GM04503 (cell line): ENCODE data around the gene DCAF5.
"Not testable (repeated sequence)": the region's sequence is repeated elsewhere in the genome, so short reads cannot be mapped to it uniquely, and the experiment has no call there.

Experiments
- DNase-seq: peaks from one replicate; pipeline ENCODE4 v3.0.0-alpha.2; 2012; ENCODE audit warnings: low read depth

DCAF5 gene

DNA sequence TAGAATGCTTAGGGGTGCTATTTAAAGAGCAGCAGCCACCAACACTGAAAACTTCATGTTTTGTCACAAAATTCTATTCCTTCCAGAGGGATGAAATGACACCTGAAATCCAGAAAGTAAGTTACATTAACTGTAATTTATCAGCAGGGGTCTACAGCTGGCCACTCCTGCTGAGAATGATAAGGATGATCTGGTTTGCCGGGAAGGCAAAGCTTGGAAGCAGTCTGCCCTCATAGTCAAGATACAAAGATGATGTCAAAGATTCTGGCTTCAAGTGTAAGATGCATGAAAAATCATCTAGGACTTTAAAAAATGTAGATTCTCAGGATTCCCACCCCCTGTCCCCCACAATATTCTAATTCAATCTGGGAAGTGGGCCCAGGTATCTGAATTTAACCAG lies 58.4 kb downstream of the DCAF5 start:
- no peak for DNase-seq

DNA sequence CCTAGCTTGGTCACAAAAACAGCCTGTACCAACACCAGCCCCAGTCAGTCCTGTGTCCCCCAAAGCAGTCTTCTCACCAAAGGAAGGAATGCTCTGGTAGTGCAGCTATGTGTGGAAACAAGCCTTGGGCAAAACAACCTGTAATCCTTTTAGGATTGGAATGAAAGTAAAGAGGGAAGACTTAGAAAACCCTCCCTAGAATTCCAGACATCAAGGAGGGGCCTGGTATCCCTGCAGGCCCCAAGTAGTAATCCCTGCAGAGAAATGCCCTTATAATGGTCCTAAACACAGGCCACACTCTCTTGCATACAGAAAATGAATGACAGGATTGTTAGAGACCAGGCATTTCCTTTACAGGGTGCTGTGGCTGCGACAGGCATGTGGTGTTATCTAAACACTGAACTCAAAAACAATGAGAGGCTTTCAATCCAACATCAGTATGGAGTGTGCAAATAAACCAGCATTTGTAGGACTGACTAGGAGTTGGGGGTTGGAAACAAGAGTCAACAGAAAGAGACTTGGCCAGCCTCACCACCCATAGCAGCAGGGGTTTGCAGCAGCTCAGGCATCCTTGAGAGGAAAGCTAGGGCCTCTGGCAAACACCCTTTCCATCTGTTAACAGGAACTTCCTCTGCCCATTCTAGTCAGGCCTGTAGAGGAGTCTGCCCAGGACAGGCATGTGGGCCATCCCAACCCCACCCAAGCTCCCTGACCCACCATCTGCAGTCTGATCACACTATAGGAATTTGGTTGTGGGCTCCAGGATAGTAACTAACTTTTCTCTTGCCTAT lies 59.1 kb downstream of the DCAF5 start:
- no peak for DNase-seq

DNA sequence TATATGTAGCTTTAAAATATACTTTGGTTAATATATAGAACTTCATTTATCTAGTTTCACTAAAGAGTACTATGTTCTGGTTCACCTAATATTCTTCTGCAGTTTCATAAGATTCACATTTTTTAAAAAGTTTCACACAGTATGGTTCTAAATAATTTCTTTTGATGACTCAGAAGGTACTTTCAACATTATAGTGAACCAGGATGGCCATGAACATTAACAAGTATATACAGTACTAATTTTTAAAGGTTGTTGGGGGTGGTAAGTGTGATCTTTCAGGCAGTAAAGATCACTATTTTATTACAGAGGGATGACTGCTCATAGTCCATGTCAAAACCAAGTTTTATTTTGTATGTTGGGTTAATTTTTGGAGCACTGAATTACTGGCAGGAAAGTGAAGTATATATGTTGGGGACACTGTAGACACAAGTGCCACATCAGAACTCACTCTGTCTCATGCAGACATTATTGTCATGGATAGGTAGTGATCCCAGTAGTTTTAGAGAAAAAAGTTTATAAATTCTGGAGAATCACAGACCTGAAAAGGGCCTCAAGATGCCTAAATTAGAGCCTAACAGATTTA lies 60.0 kb downstream of the DCAF5 start:
- DNase-seq: no peak

DNA sequence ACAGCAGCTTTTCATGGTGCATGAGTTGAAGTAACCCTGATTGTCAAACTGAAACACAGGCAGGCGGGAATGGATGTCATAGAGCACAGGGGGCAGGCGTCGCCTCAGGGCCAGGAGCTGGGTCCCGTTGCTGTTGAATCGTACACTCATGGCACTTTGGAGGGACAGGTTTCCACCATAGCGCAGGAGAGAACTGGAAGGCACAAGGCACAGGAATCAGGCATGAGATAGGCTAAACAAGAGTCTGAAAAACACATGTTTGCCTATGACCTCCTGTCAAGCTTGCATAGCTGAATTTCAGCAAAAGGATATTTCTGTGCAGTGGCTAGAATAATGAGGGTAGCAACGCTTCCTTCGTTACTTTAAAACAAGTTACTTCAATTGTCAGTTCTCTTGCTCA lies 61.2 kb downstream of the DCAF5 start:
- DNase-seq: no peak

DNA sequence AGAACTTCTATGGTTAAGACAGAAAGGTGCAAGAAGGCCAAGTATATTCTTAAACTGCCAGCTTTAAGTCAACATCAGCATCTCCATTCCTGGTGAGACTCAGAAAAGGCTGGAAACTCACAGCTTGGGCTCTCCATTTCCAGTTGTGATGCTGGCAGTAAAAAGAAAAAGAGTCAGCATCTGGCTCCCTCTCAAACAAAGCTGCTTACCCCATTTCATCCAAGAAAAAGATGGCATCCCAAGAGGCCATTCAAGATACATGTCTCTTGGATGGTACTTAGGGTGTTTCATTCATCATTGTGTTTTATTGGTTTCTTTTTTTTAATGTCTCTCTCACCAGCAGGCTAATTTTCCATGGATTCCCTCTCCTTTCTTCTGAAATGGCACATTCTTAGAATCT lies 61.9 kb downstream of the DCAF5 start:
- no peak for DNase-seq

DNA sequence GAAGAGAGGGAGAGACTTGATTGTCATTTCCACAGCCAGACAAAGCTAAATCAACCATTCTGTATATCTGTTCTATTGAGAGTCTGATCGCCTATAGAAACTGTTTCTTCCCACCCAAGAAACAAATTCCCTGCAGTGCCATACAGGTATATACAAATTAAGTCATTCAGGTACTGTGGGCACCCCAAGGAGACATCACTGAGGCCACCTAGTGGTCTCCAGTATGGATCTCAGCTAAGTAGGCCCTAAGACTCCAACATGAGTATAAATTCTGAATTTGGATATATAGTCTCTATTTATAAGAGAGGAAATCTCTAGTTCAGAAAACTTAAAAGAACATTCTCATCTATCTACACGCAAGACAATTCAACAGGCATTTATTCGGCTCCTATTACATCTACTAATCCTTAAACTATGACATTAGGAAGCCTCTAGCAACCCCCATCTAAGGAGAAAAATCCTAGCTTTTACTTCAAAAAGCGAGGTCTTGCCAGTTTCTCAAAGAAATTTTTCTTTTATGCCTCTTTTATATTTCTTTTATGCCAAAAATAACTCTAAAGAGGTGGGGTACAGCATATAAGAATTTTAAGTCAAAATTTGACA lies 62.6 kb downstream of the DCAF5 start:
- DNase-seq: no peak

DNA sequence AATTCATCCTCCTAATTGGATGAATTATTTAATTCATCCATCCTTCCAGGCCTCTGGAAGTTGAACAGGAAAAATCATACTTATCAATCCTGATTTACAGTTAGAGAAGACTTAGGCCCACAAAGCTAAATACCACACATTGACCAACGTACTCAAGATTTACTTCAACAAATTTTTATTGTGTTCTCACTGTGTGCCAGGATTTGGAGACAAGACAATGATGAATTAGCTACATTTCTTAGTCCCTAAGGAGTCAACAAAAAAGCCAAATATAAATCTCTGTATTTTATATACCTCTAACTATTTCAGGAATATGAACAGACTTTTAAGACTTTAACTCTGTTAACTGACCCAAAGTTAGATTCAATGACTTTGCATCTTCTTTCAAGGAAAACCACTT lies 63.9 kb downstream of the DCAF5 start:
- no peak for DNase-seq

DNA sequence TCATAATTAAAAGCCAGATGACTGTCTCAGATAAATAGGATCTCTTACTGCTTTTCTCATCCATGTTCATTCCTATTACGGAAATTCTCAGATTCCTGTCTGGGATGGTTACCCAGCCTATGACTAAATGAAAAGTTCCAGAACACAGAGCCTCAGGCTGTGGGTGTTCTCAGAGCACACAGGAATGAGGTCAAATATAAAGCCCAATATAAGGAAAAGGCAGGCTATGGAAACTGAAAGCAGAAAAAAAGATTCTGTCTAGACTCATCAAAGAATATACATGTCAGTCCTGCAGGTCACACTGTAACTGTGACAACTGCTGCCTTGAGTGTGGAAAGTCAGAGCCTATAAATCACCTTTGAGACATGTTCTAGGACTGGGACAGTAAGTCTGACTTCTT lies 64.3 kb downstream of the DCAF5 start:
- DNase-seq: peak; percentile 56

DNA sequence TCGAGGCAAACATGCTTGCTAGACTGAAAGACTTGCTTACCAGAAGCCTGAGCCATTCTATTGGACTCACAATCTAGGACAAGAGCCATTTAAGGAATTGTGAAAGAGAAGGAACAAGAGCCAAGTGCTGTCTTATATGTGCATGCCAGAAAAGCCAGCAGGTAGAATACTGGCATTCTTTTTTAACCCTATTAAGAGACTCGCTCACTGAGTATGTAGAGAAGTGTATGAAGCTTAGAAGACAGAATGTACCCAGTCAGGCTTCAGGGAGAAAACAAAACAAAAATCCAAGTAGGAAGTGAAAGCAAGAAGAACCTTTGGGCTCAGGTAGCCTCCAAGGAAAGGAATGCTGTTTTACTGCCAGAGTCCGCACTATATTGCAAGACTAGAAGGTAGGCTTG lies 65.9 kb downstream of the DCAF5 start:
- no peak for DNase-seq

DNA sequence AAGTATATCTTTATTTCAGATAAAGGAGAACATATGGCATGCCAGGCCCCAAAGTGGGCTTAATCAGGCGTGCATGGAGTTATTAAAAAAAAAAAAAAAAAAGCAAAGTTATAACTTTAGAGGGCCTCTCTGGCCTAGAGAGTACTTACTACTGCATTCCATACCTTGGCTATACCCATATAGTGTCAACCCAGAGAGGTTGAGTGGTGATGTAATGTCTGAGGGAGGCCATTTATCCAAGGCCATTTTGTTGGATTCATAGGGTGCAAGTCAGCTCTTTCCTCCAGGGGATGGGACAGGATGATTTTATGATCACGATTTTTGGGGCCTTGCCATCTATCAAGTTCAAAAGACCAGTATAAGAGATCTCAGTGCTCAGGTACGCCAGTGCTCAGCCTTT lies 66.4 kb downstream of the DCAF5 start:
- no peak for DNase-seq

DNA sequence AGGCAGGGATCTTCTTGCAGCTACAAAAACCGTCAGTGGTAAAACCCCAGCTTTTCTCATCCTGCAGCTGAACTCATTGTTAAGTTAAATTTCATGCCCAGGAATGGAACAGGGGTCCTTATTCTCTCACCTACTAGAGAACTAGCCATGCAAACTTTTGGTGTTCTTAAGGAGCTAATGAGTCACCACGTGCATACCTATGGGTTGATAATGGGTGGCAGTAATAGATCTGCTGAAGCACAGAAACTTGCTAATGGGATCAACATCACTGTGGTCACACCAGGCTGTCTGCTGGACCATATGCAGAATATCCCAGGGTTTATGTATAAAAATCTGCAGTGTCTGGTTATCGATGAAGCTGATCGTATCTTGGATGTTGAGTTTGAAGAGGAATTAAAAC lies 68.9 kb downstream of the DCAF5 start:
- DNase-seq: no peak

DNA sequence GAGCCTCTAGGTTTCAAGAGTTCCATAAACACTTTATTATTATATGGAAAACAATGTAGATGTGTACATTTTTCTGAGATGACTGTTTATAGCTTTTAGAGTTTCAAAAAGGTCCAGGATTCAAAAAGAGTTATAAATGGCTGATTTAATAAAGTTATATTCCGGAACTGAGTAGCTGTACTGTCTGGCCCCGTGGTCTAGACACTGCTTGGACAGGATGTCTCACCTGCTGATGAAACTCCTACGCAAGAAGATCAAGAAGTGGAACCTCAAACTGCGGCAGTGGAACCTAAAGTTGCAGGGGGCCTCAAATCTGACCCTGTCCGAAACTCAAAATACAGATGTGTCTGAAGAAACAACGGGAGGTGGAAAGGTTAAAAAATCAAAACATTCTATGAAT lies 69.7 kb downstream of the DCAF5 start:
- no peak for DNase-seq

DNA sequence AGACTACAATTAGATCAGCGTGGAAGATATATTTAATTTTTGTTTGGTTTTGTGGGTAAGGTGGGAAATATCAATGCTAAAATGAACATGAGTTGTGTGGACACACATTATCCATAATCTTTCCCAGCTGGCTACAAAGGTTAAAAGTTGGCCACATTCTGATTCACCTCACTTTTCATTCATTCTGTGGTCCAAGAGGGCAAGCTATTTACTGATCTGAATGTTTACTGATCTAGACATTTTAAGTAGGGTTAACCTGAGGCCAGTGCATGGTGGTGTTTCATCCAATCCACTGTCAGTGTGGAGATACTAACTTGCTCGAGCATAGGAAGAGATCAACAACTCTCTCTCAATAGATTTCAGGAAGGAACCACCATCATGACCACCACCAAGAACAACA lies 71.6 kb downstream of the DCAF5 start:
- no peak for DNase-seq

DNA sequence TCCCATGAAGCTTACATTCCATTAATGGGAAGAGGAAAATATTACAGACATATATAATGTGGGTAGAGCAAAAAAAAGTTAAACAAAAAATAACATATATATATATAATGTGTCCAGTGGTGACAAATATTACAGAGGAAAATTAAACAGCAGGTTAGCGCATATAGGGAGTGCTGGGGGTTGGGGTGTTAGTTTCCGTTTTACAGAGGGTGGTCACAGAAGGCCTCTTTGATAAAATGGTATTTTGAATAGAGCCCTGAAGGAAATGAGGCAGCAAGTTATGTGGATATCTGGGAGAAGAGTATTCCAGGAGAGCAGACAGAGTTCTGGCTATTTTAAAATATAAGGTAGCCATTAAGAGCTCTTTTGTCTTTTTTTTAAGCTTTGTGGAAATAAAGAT lies 73.2 kb downstream of the DCAF5 start:
- no peak for DNase-seq

DNA sequence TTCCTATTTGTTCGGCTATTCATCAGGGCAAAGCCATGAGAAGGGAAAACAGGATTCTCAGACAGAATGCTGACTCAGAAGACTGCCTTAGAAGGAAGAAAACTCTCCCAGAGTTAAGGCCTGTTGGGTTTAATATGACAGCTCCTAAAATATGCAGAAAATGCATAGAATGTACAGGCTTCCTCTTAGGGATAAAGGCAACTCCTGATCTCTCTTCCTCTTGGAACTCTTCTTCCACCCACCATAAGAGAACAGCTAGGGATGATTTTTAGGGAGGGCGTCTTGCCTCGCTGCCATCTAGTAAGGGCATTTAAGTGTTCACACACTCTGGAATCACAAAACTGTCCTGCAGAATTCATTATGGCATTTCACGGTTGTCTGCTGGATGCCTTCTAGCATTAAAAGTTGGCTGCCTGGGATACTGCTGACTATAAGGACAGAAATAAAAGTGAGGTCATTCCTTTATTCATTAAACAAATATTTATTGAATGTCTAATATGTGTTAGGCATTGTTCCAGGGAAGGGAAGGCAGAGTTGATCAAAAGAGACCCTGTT lies 73.7 kb downstream of the DCAF5 start:
- peak; percentile 76 for DNase-seq

DNA sequence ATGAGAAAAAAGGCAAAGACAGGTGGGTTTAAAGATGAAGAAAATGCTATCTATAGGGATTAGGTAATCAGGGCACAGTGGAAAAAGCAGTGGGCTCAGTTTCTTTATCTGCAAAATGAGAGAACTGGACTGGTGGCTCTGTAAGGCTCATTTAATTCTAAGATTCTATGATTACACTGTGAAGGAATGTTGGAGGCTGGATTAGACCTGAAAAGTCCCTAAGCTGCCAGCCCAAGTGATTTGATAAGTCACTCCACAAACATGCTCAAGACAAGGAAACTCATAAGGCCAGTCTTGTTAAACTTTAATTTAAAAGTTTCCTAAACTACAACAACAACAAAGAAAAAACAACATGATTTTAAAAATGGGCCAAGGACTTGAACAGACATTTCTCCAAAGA lies 75.1 kb downstream of the DCAF5 start:
- DNase-seq: peak; percentile 85

DNA sequence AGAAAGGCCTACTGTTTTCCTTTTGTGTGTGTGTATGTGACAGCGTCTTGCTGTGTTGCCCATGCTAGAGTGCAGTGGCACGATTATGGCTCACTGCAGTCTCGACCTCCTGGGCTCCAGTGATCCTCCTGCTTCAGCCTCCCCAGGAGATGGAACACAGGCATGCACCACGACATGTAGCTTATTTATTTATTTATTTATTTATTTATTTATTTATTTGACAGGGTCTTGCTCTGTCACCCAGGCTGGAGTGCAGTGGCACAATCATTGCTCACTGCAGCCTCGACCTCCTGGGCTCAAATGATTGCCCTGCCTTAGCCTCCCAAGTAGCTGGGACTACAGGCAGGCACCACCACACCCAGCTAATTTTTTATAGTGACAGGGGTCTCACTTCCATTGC lies 75.7 kb downstream of the DCAF5 start:
- DNase-seq: not testable (repeated sequence)

DNA sequence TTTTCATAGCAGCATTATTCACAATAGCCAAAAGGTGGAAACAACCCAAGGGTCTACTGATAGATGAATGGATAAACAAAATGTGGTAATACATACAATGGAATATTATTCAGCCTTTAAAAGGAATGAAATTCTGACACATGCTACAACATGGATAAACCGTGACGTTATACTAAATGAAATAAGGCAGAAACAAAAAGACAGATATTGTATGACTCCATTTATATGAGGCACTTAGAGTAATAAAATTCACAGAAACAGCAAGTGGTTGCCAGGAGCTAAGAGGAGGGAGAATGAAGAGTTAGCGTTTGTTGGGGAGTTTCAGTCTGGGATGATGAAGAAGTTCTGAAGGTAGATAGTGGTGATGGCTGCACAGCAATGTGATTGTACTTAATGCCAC lies 76.6 kb downstream of the DCAF5 start:
- no peak for DNase-seq

DNA sequence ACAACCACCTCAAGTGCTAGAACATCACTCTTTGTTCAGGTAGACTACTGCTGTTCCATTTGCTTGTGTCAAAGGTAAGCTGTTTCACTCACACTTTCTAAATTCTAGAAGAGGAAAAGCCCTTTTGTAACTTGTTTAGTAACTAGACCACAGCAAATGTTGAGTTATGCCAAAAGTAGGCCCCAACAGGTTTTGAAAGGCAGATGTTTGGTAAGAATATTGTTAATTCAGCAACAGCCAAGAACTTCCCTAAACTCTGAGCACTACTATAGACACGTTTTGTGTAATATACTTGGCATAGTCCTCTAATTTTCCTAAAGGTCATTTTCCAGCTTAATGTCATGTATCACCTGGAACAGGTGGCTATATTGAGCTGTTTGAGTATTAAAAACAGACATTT lies 79.0 kb downstream of the DCAF5 start:
- DNase-seq: no peak

DNA sequence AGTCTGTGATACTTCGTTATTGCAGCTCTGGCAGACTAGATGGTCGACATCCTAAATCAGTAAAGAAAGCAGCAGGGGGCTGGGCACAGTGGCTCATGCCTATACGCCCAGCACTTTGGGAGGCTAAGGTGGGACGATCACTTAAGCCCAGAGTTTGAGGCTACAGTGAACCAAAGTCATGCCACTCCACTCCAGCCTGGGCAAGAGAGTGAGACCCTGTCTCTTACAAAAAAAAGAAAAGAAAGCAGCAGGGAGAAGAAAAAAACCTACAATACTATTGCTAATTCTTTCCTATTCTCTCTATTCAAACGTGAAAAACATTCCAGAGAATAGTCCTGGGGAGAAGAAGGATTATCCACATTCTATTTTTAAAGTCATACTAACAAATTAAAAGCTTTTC lies 79.5 kb downstream of the DCAF5 start:
- DNase-seq: no peak

DNA sequence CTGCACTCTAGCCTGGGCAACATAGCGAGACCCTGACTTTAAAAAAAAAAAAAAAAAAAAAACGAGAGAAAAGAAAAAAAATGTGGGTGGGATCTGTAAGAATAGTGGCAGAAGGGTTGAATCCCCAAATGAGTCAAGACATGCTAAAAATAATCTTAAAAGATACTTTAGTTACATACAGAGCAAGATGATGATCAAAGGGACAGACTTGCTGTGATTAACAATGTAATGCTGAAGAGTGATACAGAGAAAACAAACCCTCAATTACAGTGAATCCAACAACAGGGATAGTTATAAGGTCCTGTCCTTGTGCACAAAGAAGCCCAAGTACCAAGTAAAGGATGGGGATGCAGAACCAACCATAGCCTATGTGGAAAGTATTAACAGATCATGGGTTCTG lies 80.3 kb downstream of the DCAF5 start:
- DNase-seq: no peak

DNA sequence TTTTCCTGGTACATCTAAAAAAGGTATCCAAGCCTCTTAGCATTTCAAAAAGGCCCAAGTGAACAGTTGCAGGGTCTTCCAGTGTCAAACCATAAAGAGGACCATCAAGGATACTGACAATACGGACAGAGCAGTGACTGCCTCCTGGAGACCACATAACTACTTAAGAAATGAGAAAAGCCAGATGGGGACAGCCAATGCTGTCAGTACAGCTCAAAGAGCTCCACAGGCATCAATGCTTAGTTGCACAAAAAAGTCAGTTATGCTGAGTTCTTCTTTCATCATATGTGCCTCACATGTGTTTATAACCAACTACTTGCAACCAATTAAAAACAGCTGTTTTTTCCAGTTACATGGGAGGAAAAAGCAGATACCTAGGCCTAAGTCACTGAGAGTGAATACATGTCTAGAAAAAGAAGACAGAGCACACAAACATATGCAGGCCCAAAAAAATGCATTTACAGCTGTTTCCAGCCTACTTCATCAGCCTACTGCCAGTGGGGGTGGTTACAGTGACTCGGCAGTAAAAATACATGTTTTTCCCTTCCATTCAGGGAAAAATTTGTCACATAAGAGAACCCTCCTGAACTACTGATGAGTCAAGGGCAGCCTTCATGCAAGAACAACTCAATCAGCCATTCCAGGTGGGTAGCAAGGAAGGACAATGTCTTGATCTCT lies 84.0 kb downstream of the DCAF5 start:
- peak; percentile 54 for DNase-seq
